ENCODE measurements around the gene ANKRD24. TPM values are rescaled to one million over a fixed set of nuclear protein-coding genes. Genes with fewer than 3 reads are reported as not detected.
"Not testable (repeated sequence)": the region's sequence is repeated elsewhere in the genome, so short reads cannot be mapped to it uniquely, and the experiment has no call there.

Gene ANKRD24
- total RNA-seq, 1 donor from 2014 or later = 3.4 TPM

GRCh38 chr19:4267901-4268815 lies 85.7 kb downstream of the ANKRD24 start:
- no peak for DNase-seq (ENCODE audit: low spot score)

GRCh38 chr19:4268816-4269430 lies 86.4 kb downstream of the ANKRD24 start:
- no peak for DNase-seq (ENCODE audit: low spot score)

GRCh38 chr19:4272894-4273293 lies 90.4 kb downstream of the ANKRD24 start:
- DNase-seq (ENCODE audit: low spot score) = no peak

- DNase-seq (ENCODE audit: low spot score) = not testable (repeated sequence)
These were observed 91.8 kb downstream of the ANKRD24 start for GRCh38 chr19:4274321-4274686.

Other genes starting within 250 kb of the ANKRD24 start
- gene NMRK2, start 249.6 kb upstream of the ANKRD24 start, total RNA-seq = not detected
- 113 TPM for gene DAPK3, start 211.6 kb upstream of the ANKRD24 start, total RNA-seq
- gene EEF2, start 197.2 kb upstream of the ANKRD24 start, total RNA-seq = 2,245 TPM
- 31.9 TPM for gene PIAS4, start 175.0 kb upstream of the ANKRD24 start, total RNA-seq
- gene ZBTB7A, start 115.8 kb upstream of the ANKRD24 start, total RNA-seq = 82.6 TPM
- gene MAP2K2, start 58.6 kb upstream of the ANKRD24 start, total RNA-seq = 139 TPM
- 0.55 TPM for gene CREB3L3, start 29.1 kb upstream of the ANKRD24 start, total RNA-seq
- gene SIRT6, start 126 bp upstream of the ANKRD24 start, total RNA-seq = 28.3 TPM
- gene EBI3, start 46.8 kb downstream of the ANKRD24 start, total RNA-seq = 5.6 TPM
- 19.5 TPM for gene YJU2, start 64.4 kb downstream of the ANKRD24 start, total RNA-seq
- gene SHD, start 96.6 kb downstream of the ANKRD24 start, total RNA-seq = not detected
- gene TMIGD2, start 119.7 kb downstream of the ANKRD24 start, total RNA-seq = 0.98 TPM
- 1.3 TPM for gene FSD1, start 121.9 kb downstream of the ANKRD24 start, total RNA-seq
- 37.8 TPM for gene STAP2, start 156.1 kb downstream of the ANKRD24 start, total RNA-seq
- 26.1 TPM for gene MPND, start 160.9 kb downstream of the ANKRD24 start, total RNA-seq
- gene SH3GL1, start 217.9 kb downstream of the ANKRD24 start, total RNA-seq = 56.9 TPM
- gene CHAF1A, start 220.0 kb downstream of the ANKRD24 start, total RNA-seq = 8.3 TPM

All from mucosa of gallbladder (tissue), 1 donor.